Keratinocyte (primary cell): ENCODE measurements around the gene NRXN2. TPM values are rescaled to one million over a fixed set of nuclear protein-coding genes. Genes with fewer than 3 reads are reported as not detected.

Source experiments
- DNase-seq: peaks from one replicate; pipeline ENCODE4 v3.0.0-alpha.2; 2011; ENCODE audit warnings: low read depth, missing footprints, low spot score
- FAIRE-seq: peaks from 2 replicates; lab custom pipeline; 2011; peaks lifted over from hg19 to GRCh38; lab: Jason Lieb, UNC
- H2AFZ ChIP-seq: 2 replicates; pipeline ENCODE4 v1.6.0; 2012; ENCODE audit warnings: low read length, control low read depth, inconsistent platforms; ENCODE audit not compliant: control insufficient read depth
- H3K27ac ChIP-seq: 2 replicates; pipeline ENCODE4 v1.5.1; 2011; ENCODE audit warnings: low read length; ENCODE audit not compliant: control insufficient read depth, insufficient read depth
- H3K27me3 ChIP-seq: 3 replicates; pipeline ENCODE4 v1.6.0; 2011; ENCODE audit warnings: low read length; ENCODE audit not compliant: control insufficient read depth, insufficient read depth; ENCODE audit errors: extremely low read depth
- H3K36me3 ChIP-seq, 2 experiments: 2 replicates in 1 of 2; 3 replicates in 1 of 2; pipeline ENCODE4 v1.5.1; 2011; ENCODE audit warnings: low read length in 2 of 2, mild to moderate bottlenecking in 1 of 2; ENCODE audit not compliant: control insufficient read depth in 2 of 2, insufficient read depth in 2 of 2; ENCODE audit errors: extremely low read depth in 1 of 2
- H3K4me1 ChIP-seq: 3 replicates; pipeline ENCODE4 v1.5.1; 2011; ENCODE audit warnings: low read length; ENCODE audit not compliant: control insufficient read depth, insufficient read depth; ENCODE audit errors: extremely low read depth
- H3K4me2 ChIP-seq: 3 replicates; pipeline ENCODE4 v1.6.0; 2011; ENCODE audit warnings: low read depth, low read length; ENCODE audit not compliant: control insufficient read depth, insufficient read depth; ENCODE audit errors: extremely low read depth
- H3K4me3 ChIP-seq, 3 experiments: fragments of 200-600 bp in 1 of 3; sonication (generic) in 1 of 3; 2 replicates in 2 of 3; 3 replicates in 1 of 3; pipeline ENCODE4 v1.5.1; 2011 to 2016; ENCODE audit warnings: low read length in 3 of 3, mild to moderate bottlenecking in 3 of 3, control low read depth in 2 of 3, inconsistent platforms in 1 of 3, low read depth in 1 of 3, mixed read lengths in 1 of 3, mixed run types in 1 of 3, moderate library complexity in 1 of 3; ENCODE audit not compliant: control insufficient read depth in 2 of 3, insufficient read depth in 2 of 3; ENCODE audit errors: extremely low read depth in 1 of 3
- H3K79me2 ChIP-seq: 2 replicates; pipeline ENCODE4 v1.6.0; 2012; ENCODE audit warnings: low read length; ENCODE audit not compliant: control insufficient read depth, insufficient read depth
- H3K9ac ChIP-seq: 3 replicates; pipeline ENCODE4 v1.6.0; 2011; ENCODE audit warnings: low read length; ENCODE audit not compliant: control insufficient read depth, insufficient read depth; ENCODE audit errors: extremely low read depth
- H3K9me1 ChIP-seq: 3 replicates; pipeline ENCODE4 v1.6.0; 2011; ENCODE audit warnings: low read length; ENCODE audit not compliant: control insufficient read depth, insufficient read depth; ENCODE audit errors: extremely low read depth
- H3K9me3 ChIP-seq: 2 replicates; pipeline ENCODE4 v1.5.1; 2012; ENCODE audit warnings: low read depth, low read length; ENCODE audit not compliant: control insufficient read depth
- H4K20me1 ChIP-seq: 3 replicates; pipeline ENCODE4 v1.6.0; 2011; ENCODE audit warnings: low read length; ENCODE audit not compliant: control insufficient read depth, insufficient read depth; ENCODE audit errors: extremely low read depth
- EZH2 ChIP-seq: IDR thresholded peaks from one replicate; pipeline ENCODE4 v1.6.1; 2012; ENCODE audit warnings: inconsistent platforms, mild to moderate bottlenecking, low read length, moderate library complexity
- dilution Hi-C: fragments of 300-500 bp; cut with MboI; formaldehyde crosslinking; loops from one replicate; pipeline ENCODE4 v1.7.0; 2020; ENCODE audit warnings: low sequenced_read_pairs; ENCODE audit not compliant: extremely low pct_ligation_motif_present
- polyA plus RNA-seq, 5 experiments: library from polyadenylated mRNA; depleted of rRNA in 3 of 5; stranded (reverse) in 3 of 5; stranded (forward) in 1 of 5; unstranded in 1 of 5; fragments of >200 nt; gene quantifications; 1 replicate in 1 of 5; 2 replicates in 3 of 5; 3 replicates in 1 of 5; pipeline versions ENCODE4 v1.2.1 to v1.2.3, GENCODE V29; 2011 to 2012; ENCODE audit warnings: missing spikeins in 2 of 5, low read depth in 1 of 5, low replicate concordance in 1 of 5
- TF ChIP-seq, protein P1 (sequence below), 3 experiments: IDR thresholded peaks in 1 of 3; conservative IDR thresholded peaks in 1 of 3; optimal IDR thresholded peaks in 1 of 3; 2 replicates in 2 of 3; 3 replicates in 1 of 3; pipeline versions ENCODE3 to v1.5.1; 2011; ENCODE audit warnings: low read length in 3 of 3, mild to moderate bottlenecking in 3 of 3, moderate library complexity in 2 of 3, control low read depth in 1 of 3, inconsistent platforms in 1 of 3; ENCODE audit not compliant: insufficient read depth in 2 of 3; ENCODE audit errors: extremely low read depth in 1 of 3

The NRXN2 gene
- polyA plus RNA-seq, 1 donor (not counting 4 experiments of a cell fraction or from before 2014, with no cell fraction given), result not detected

DNA sequence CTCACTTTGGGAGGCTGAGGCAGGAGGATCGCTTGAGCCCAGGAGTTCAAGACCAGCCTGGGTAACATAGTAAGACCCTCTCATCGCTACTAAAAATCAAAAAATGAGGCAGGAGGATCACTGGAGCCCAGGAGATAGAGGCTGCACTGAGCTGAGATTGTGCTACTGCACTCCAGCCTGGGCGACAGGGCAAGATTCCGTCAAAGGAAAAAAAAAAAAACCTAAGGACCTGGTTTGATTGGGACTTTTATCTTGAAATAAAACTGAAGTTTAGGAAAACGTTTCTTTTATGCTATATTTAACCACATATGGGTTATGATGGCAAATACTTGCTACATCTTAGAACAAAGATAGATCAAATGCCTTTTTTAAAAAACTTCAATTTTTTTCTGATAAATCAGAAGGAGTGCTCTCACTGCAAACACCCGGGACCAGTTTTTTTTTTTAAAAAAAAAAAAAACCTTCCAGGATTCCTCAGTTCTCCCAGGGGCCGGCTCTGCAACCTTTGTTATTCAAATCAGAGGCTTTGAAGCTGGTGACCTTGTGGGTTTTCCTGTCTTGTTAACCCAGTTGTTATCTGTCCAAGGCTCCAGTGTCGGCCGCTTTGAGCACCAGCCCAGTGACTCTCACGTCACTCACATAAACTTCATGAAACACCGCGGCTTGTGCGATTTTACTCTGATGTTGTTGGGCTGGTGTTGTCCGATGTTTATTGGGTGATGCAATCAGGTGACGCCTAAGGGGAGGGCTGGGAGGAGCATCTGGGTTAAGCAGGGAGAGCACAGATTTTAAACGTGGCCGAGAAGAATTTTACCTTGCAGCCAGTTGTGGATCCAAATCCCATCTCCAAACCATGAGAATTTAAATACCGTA, 156.7 kb downstream of the NRXN2 start:
- Histone ChIP-seq H4K20me1 (no peaks in the 10 kb centered on the region), H3K4me2 (peak overlapping the region; percentile 77), H3K36me3 (no peaks in the 10 kb centered on the region), H3K9me3 (no peaks in the 10 kb centered on the region), H3K27ac (peak overlapping the region; percentile 78), H3K27me3 (no peaks in the 10 kb centered on the region), H3K4me3 (peak overlapping the region in 2 of 3 experiments; percentile 32 to 62), H3K79me2 (no peaks in the 10 kb centered on the region), H3K4me1 (peaks cover 10% of the 10 kb centered on the region), H3K9ac (peak overlapping the region; percentile 83), H3K9me1 (no peaks in the 10 kb centered on the region), H2AFZ (peak overlapping the region; percentile 91)
- FAIRE-seq, result peak; percentile 96
- peak; percentile 78 for DNase-seq
- dilution Hi-C loops, result no loop called here
- TF ChIP-seq, protein P1, sequence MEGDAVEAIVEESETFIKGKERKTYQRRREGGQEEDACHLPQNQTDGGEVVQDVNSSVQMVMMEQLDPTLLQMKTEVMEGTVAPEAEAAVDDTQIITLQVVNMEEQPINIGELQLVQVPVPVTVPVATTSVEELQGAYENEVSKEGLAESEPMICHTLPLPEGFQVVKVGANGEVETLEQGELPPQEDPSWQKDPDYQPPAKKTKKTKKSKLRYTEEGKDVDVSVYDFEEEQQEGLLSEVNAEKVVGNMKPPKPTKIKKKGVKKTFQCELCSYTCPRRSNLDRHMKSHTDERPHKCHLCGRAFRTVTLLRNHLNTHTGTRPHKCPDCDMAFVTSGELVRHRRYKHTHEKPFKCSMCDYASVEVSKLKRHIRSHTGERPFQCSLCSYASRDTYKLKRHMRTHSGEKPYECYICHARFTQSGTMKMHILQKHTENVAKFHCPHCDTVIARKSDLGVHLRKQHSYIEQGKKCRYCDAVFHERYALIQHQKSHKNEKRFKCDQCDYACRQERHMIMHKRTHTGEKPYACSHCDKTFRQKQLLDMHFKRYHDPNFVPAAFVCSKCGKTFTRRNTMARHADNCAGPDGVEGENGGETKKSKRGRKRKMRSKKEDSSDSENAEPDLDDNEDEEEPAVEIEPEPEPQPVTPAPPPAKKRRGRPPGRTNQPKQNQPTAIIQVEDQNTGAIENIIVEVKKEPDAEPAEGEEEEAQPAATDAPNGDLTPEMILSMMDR (optimal IDR thresholded peaks at IDR 0.05 in 1 of 3, IDR thresholded peaks at IDR 0.05 in 1 of 3, conservative IDR thresholded peaks at IDR 0.05 in 1 of 3; ENCODE audit: extremely low read depth in 1 of 3, insufficient read depth in 2 of 3, low read length in 3 of 3), result no peak
- TF ChIP-seq EZH2, result no peak

DNA sequence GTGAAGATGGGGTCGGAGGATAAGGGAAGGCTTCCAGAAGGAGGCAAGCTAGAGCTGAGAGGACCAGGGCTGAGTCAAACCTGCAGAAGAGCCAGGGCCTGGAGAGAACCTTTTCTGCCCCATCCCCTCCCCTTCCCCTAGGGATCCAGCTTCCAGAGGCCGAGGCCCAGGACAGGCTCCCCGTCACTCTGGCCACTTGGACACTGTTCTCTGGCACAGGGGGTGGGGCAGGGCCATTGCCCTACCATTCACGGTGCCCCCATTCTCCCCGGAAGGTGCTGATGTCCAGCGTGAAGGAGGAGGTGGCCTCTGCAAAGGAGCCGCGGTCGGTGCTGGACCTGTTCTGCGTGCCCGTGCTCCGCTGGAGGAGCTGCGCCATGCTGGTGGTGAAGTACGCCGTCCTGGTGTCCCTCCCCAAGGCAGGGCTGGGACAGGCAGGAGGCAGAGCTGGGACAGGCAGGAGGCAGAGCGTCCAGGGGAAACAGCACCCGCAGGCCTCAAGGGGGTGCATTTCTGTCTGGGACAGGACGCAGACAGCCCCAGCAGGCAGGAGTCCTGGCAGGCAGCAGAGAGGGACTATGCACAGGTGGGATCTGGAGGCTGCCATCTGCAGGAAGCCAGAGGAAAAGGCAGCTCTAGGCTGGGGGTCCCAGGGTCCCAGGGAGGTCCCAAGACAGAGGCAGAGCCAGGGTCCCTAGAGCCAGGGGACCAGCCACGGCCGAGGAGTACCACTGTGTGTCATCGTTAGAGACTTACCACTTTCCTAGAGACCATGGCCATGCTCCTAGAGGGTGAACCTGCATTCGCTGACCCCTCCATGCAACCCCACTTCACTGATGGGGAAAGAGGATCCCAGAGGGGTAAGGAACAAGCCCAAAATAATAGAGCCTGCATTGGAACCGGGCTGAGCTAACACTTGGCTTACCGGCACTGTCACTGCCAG, 157.8 kb downstream of the NRXN2 start:
- no peak overlapping the region for H3K4me3 ChIP-seq
- no peaks in the 10 kb centered on the region for H3K79me2 ChIP-seq
- H3K4me2 ChIP-seq, result no peak overlapping the region
- H3K27me3 ChIP-seq, result no peaks in the 10 kb centered on the region
- TF ChIP-seq, protein P1 (optimal IDR thresholded peaks at IDR 0.05 in 1 of 3, IDR thresholded peaks at IDR 0.05 in 1 of 3, conservative IDR thresholded peaks at IDR 0.05 in 1 of 3; ENCODE audit: extremely low read depth in 1 of 3, insufficient read depth in 2 of 3, low read length in 3 of 3), result no peak
- TF ChIP-seq EZH2, result no peak
- H2AFZ ChIP-seq, result no peak overlapping the region
- no peaks in the 10 kb centered on the region for H3K36me3 ChIP-seq
- H3K4me1 ChIP-seq, result peaks cover 7% of the 10 kb centered on the region
- FAIRE-seq (no peak), DNase-seq (no peak)
- H3K9ac ChIP-seq, result no peak overlapping the region
- no peak overlapping the region for H3K27ac ChIP-seq
- H4K20me1 ChIP-seq, result no peaks in the 10 kb centered on the region
- no peaks in the 10 kb centered on the region for H3K9me1 ChIP-seq
- no peaks in the 10 kb centered on the region for H3K9me3 ChIP-seq
- dilution Hi-C loops, result no loop called here
